Endothelial cell of umbilical vein (primary cell): ENCODE data around the gene PIP4P1. TPM values are rescaled to one million over a fixed set of nuclear protein-coding genes. Genes with fewer than 3 reads are reported as not detected.

Experiments used
- BruUV-seq: library from RNA; stranded (reverse); fragments of 400-500 nt; replicated peaks from 2 replicates; lab custom pipeline; 2021; lab: Mats Ljungman, UMichigan
- CTCF ChIA-PET: fragments of 300-600, 350-600 bp; sonication (Branson Sonifier 250); formaldehyde crosslinking; loops from one replicate; lab custom pipeline; 2021; ENCODE audit warnings: antibody characterized with exemption, inconsistent platforms; lab: Charles Lee
- POLR2A ChIA-PET: fragments of 300-600, 350-600 bp; sonication (Branson Sonifier 250); formaldehyde crosslinking; loops from one replicate; lab custom pipeline; 2021; ENCODE audit warnings: antibody characterized with exemption, inconsistent platforms; lab: Charles Lee
- DNase-seq: peaks from one replicate; pipeline ENCODE4 v3.0.0-alpha.2; 2011; ENCODE audit warnings: low read depth, low spot score
- FAIRE-seq: peaks from 2 replicates; lab custom pipeline; 2011; peaks lifted over from hg19 to GRCh38; lab: Jason Lieb, UNC
- H2AFZ ChIP-seq: 2 replicates; pipeline ENCODE4 v1.6.0; 2012; ENCODE audit warnings: low read depth, low read length, control low read depth, inconsistent platforms
- H3K27ac ChIP-seq: 2 replicates; pipeline ENCODE4 v1.5.1; 2011; ENCODE audit warnings: low read depth, mild to moderate bottlenecking, control low read depth, low read length, moderate library complexity; ENCODE audit not compliant: insufficient read depth
- H3K27me3 ChIP-seq, 2 experiments: 2 replicates each; pipeline versions ENCODE4 v1.6.0 to v1.6.1; 2011; ENCODE audit warnings: low read length in 2 of 2, mixed read lengths in 1 of 2; ENCODE audit not compliant: control insufficient read depth in 2 of 2, insufficient read depth in 2 of 2
- H3K36me3 ChIP-seq, 2 experiments: 2 replicates in 1 of 2; 3 replicates in 1 of 2; pipeline ENCODE4 v1.5.1; 2011; ENCODE audit warnings: low read length in 2 of 2, mild to moderate bottlenecking in 1 of 2, moderate library complexity in 1 of 2; ENCODE audit not compliant: control insufficient read depth in 2 of 2, insufficient read depth in 2 of 2; ENCODE audit errors: extremely low read depth in 1 of 2
- H3K4me1 ChIP-seq: 3 replicates; pipeline ENCODE4 v1.5.1; 2011; ENCODE audit warnings: mild to moderate bottlenecking, low read length; ENCODE audit not compliant: control insufficient read depth, insufficient read depth; ENCODE audit errors: extremely low read depth
- H3K4me2 ChIP-seq: 2 replicates; pipeline ENCODE4 v1.6.1; 2011; ENCODE audit warnings: low read length, control low read depth, mixed read lengths; ENCODE audit not compliant: insufficient read depth
- H3K4me3 ChIP-seq, 3 experiments: fragments of 200-600 bp in 1 of 3; sonication (generic), shearing (Covaris generic) in 1 of 3; replicated peaks in 1 of 3; 2 replicates each; pipeline ENCODE4 v1.5.1; 2011 to 2016; ENCODE audit warnings: control low read depth in 3 of 3, low read length in 3 of 3, mild to moderate bottlenecking in 2 of 3, inconsistent platforms in 1 of 3, low read depth in 1 of 3, moderate library complexity in 1 of 3; ENCODE audit not compliant: insufficient read depth in 1 of 3
- H3K79me2 ChIP-seq: 2 replicates; pipeline ENCODE4 v1.6.0; 2012; ENCODE audit warnings: low read length, inconsistent platforms; ENCODE audit not compliant: control insufficient read depth, insufficient read depth
- H3K9ac ChIP-seq: replicated peaks from 2 replicates; pipeline ENCODE3; 2011; ENCODE audit warnings: low read length, control low read depth; ENCODE audit not compliant: insufficient read depth; ENCODE audit errors: extremely low read depth
- H3K9me1 ChIP-seq: replicated peaks from 3 replicates; pipeline ENCODE4 v1.6.0; 2011; ENCODE audit warnings: mild to moderate bottlenecking, low read length; ENCODE audit not compliant: control insufficient read depth, insufficient read depth; ENCODE audit errors: extremely low read depth
- H3K9me3 ChIP-seq: replicated peaks from 2 replicates; pipeline ENCODE4 v1.5.1; 2012; ENCODE audit warnings: low read length, inconsistent platforms; ENCODE audit not compliant: control insufficient read depth, insufficient read depth
- H4K20me1 ChIP-seq: replicated peaks from 2 replicates; pipeline ENCODE3; 2011; ENCODE audit warnings: mild to moderate bottlenecking, low read length; ENCODE audit not compliant: control insufficient read depth, insufficient read depth; ENCODE audit errors: extremely low read depth
- FOS ChIP-seq: IDR thresholded peaks from 2 replicates; pipeline ENCODE4 v1.6.1; 2011; ENCODE audit warnings: mild to moderate bottlenecking, low read length, moderate library complexity, borderline replicate concordance; ENCODE audit not compliant: insufficient read depth
- GATA2 ChIP-seq: IDR thresholded peaks from 2 replicates; pipeline ENCODE4 v1.7.0; 2011; ENCODE audit warnings: low read depth, mild to moderate bottlenecking, moderate library complexity, mixed read lengths, low read length; ENCODE audit not compliant: insufficient read length, insufficient read depth
- JUN ChIP-seq: IDR thresholded peaks from 2 replicates; pipeline ENCODE4 v1.6.1; 2011; ENCODE audit warnings: borderline replicate concordance, low read depth; ENCODE audit not compliant: insufficient read length, insufficient read depth
- MAX ChIP-seq: IDR thresholded peaks from 2 replicates; pipeline ENCODE4 v1.6.1; 2011; ENCODE audit not compliant: insufficient read depth, insufficient read length
- POLR2A ChIP-seq: IDR thresholded peaks from 2 replicates; pipeline ENCODE4 v1.6.1; 2012; ENCODE audit warnings: low read depth, mild to moderate bottlenecking, control low read depth, low read length
- POLR2AphosphoS5 ChIP-seq: IDR thresholded peaks from 2 replicates; pipeline ENCODE4 v1.6.1; 2012; ENCODE audit warnings: low read depth, mild to moderate bottlenecking, control low read depth, low read length, moderate library complexity; ENCODE audit not compliant: insufficient read depth
- dilution Hi-C: fragments of 300-500 bp; cut with MboI; formaldehyde crosslinking; loops from one replicate; pipeline ENCODE4 v1.15.0; 2019; ENCODE audit warnings: low sequenced_read_pairs; ENCODE audit not compliant: extremely low pct_ligation_motif_present
- intact Hi-C: fragments of 100-400 bp; cut with micrococcal nuclease; formaldehyde crosslinking; loops from one replicate; pipeline ENCODE4 v1.10.0; 2022
- polyA plus RNA-seq, 4 experiments: library from polyadenylated mRNA; depleted of rRNA in 3 of 4; stranded (reverse) in 3 of 4; unstranded in 1 of 4; fragments of >200 nt; gene quantifications; 2 replicates each; pipeline versions ENCODE4 v1.2.1 to v1.2.3, GENCODE V29; 2011 to 2012; ENCODE audit warnings: missing spikeins in 1 of 4
- total RNA-seq: library from RNA; stranded (reverse); gene quantifications from 2 replicates; pipeline ENCODE4 v1.2.3, GENCODE V29; 2021
- TF ChIP-seq, protein P1 (sequence below), 2 donors: IDR thresholded peaks; 1 replicate in 1 of 2; 2 replicates in 1 of 2; pipeline ENCODE4 v1.5.1; 2011; ENCODE audit warnings: low read length in 2 of 2, mild to moderate bottlenecking in 2 of 2, moderate library complexity in 2 of 2, control low read depth in 1 of 2, inconsistent platforms in 1 of 2, low read depth in 1 of 2; ENCODE audit not compliant: insufficient read depth in 1 of 2; ENCODE audit errors: extremely low read depth in 1 of 2

Gene PIP4P1
- total and polyA plus RNA-seq, 2 donors (not counting 3 experiments of a cell fraction or from before 2014, with no cell fraction given), result 28.6 to 52.5 TPM

- intact Hi-C loops, result no loop called here
- CTCF ChIA-PET, result interaction anchor here (1.8 kb wide), 1 partner anchor 7 kb away, joined by 4 read pairs; no protein-coding TSS in a partner anchor
- no peaks in the 10 kb centered on the region for H3K9me1 ChIP-seq
- no peaks in the 10 kb centered on the region for H4K20me1 ChIP-seq
- TF ChIP-seq JUN (peak; percentile 66), GATA2 (peak; percentile 13), POLR2AphosphoS5 (no peak), MAX (no peak), FOS (peak; percentile 82), POLR2A (no peak)
- TF ChIP-seq, protein P1, sequence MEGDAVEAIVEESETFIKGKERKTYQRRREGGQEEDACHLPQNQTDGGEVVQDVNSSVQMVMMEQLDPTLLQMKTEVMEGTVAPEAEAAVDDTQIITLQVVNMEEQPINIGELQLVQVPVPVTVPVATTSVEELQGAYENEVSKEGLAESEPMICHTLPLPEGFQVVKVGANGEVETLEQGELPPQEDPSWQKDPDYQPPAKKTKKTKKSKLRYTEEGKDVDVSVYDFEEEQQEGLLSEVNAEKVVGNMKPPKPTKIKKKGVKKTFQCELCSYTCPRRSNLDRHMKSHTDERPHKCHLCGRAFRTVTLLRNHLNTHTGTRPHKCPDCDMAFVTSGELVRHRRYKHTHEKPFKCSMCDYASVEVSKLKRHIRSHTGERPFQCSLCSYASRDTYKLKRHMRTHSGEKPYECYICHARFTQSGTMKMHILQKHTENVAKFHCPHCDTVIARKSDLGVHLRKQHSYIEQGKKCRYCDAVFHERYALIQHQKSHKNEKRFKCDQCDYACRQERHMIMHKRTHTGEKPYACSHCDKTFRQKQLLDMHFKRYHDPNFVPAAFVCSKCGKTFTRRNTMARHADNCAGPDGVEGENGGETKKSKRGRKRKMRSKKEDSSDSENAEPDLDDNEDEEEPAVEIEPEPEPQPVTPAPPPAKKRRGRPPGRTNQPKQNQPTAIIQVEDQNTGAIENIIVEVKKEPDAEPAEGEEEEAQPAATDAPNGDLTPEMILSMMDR (IDR thresholded peaks at IDR 0.05; ENCODE audit: extremely low read depth in 1 of 2, insufficient read depth in 1 of 2, low read depth in 1 of 2, low read length in 2 of 2), result no peak
- H3K4me2 ChIP-seq, result no peak overlapping the region
- no peak overlapping the region for H3K9ac ChIP-seq
- no peaks in the 10 kb centered on the region for H3K79me2 ChIP-seq
- no TSS peak for BruUV-seq
- FAIRE-seq (peak; percentile 78), DNase-seq (peak; percentile 51)
- dilution Hi-C loops, result no loop called here
- no peaks in the 10 kb centered on the region for H3K9me3 ChIP-seq
- no peaks in the 10 kb centered on the region for H3K27me3 ChIP-seq
- no peak overlapping the region for H3K4me3 ChIP-seq
- no peaks in the 10 kb centered on the region for H3K36me3 ChIP-seq
- H2AFZ ChIP-seq, result no peak overlapping the region
- no peak overlapping the region for H3K27ac ChIP-seq
- POLR2A ChIA-PET, result no interaction called here
- peaks cover 30% of the 10 kb centered on the region for H3K4me1 ChIP-seq
Measured at GRCh38 chr14:20494935-20495766, 33.9 kb upstream of the PIP4P1 start.
